H1 (cell line): ENCODE measurements around the gene NEMF. TPM values are rescaled to one million over a fixed set of nuclear protein-coding genes. Genes with fewer than 3 reads are reported as not detected.

Source experiments
- CTCF ChIA-PET: fragments of 300-600 bp; sonication (Branson Sonifier 250); formaldehyde crosslinking; loops from one replicate; lab custom pipeline; 2021; ENCODE audit not compliant: partially characterized antibody; lab: Charles Lee
- POLR2A ChIA-PET: fragments of 300-600 bp; sonication (Branson Sonifier 250); formaldehyde crosslinking; loops from one replicate; lab custom pipeline; 2021; ENCODE audit warnings: inconsistent platforms; ENCODE audit not compliant: partially characterized antibody; lab: Charles Lee
- DNase-seq, 2 experiments: peaks; one replicate each; pipeline versions ENCODE4 v3.0.0 to v3.0.0-alpha.2; 2010 to 2022; ENCODE audit warnings: low spot score in 2 of 2, low read depth in 1 of 2, mixed read lengths in 1 of 2
- FAIRE-seq: peaks from 2 replicates; lab custom pipeline; 2011; peaks lifted over from hg19 to GRCh38; lab: Jason Lieb, UNC
- H2AFZ ChIP-seq: 2 replicates; pipeline ENCODE4 v1.8.1; 2012; ENCODE audit warnings: low read length, inconsistent platforms
- H2AK5ac ChIP-seq: 2 replicates; pipeline ENCODE4 v1.6.1; 2013; ENCODE audit warnings: low read depth, low read length
- H2BK120ac ChIP-seq: replicated peaks from 2 replicates; pipeline ENCODE3; 2013; ENCODE audit warnings: low read depth, low read length, inconsistent platforms
- H2BK12ac ChIP-seq: 2 replicates; pipeline ENCODE4 v1.6.1; 2013; ENCODE audit warnings: low read depth, low read length
- H2BK15ac ChIP-seq: 2 replicates; pipeline ENCODE4 v1.6.1; 2013; ENCODE audit warnings: low read length
- H2BK20ac ChIP-seq: 2 replicates; pipeline ENCODE4 v1.6.1; 2013; ENCODE audit warnings: low read length
- H2BK5ac ChIP-seq: 2 replicates; pipeline ENCODE4 v1.6.1; 2013; ENCODE audit warnings: low read depth, low read length
- H3K14ac ChIP-seq: 2 replicates; pipeline ENCODE4 v1.6.1; 2013; ENCODE audit warnings: inconsistent platforms; ENCODE audit not compliant: insufficient read length
- H3K18ac ChIP-seq: 2 replicates; pipeline ENCODE4 v1.6.1; 2013; ENCODE audit warnings: low read length; ENCODE audit errors: extremely low read depth
- H3K23ac ChIP-seq: 2 replicates; pipeline ENCODE4 v1.6.1; 2013; ENCODE audit warnings: inconsistent platforms; ENCODE audit not compliant: insufficient read length
- H3K23me2 ChIP-seq: 2 replicates; pipeline ENCODE4 v1.6.1; 2013; ENCODE audit warnings: low read depth, low read length
- H3K27ac ChIP-seq: 2 replicates; pipeline ENCODE4 v1.6.1; 2011; ENCODE audit warnings: low read depth, low read length, inconsistent platforms
- H3K27me3 ChIP-seq, 4 experiments: replicated peaks in 1 of 4; 1 replicate in 1 of 4; 2 replicates in 3 of 4; pipeline versions ENCODE4 v1.6.1 to v1.8.1; 2011 to 2013; ENCODE audit warnings: low read length in 3 of 4, mild to moderate bottlenecking in 3 of 4, inconsistent platforms in 2 of 4, mixed read lengths in 2 of 4, moderate library complexity in 1 of 4; ENCODE audit not compliant: control insufficient read depth in 3 of 4, insufficient read depth in 3 of 4; ENCODE audit errors: extremely low read depth in 1 of 4
- H3K36me3 ChIP-seq, 4 experiments: 2 replicates each; pipeline versions ENCODE4 v1.6.1 to v1.8.1; 2011 to 2013; ENCODE audit warnings: mild to moderate bottlenecking in 4 of 4, low read length in 3 of 4, moderate library complexity in 2 of 4, control low read depth in 1 of 4, inconsistent platforms in 1 of 4; ENCODE audit not compliant: insufficient read depth in 4 of 4, control insufficient read depth in 2 of 4
- H3K4ac ChIP-seq: replicated peaks from 2 replicates; pipeline ENCODE3; 2013; ENCODE audit warnings: low read length, low read depth, mixed read lengths, inconsistent platforms; ENCODE audit not compliant: insufficient read length
- H3K4me1 ChIP-seq, 4 experiments: replicated peaks in 1 of 4; 1 replicate in 1 of 4; 2 replicates in 3 of 4; pipeline versions ENCODE4 v1.6.1 to v1.8.1; 2011 to 2013; ENCODE audit warnings: low read length in 3 of 4, inconsistent platforms in 2 of 4, mixed read lengths in 1 of 4; ENCODE audit not compliant: insufficient read depth in 4 of 4, control insufficient read depth in 3 of 4
- H3K4me2 ChIP-seq, 2 experiments: 2 replicates each; pipeline versions ENCODE4 v1.6.1 to v1.8.1; 2011 to 2013; ENCODE audit warnings: low read depth in 2 of 2, low read length in 2 of 2, control low read depth in 1 of 2, inconsistent platforms in 1 of 2, mild to moderate bottlenecking in 1 of 2; ENCODE audit not compliant: insufficient read depth in 1 of 2
- H3K4me3 ChIP-seq, 4 experiments: fragments of 200-600, 300-600 bp in 1 of 4; sonication (generic), shearing (Covaris generic), sonication (Bioruptor Twin) in 1 of 4; 2 replicates each; pipeline versions ENCODE4 v1.5.1 to v1.8.1; 2011 to 2016; ENCODE audit warnings: low read length in 4 of 4, low read depth in 3 of 4, control low read depth in 2 of 4, inconsistent platforms in 2 of 4, mild to moderate bottlenecking in 2 of 4, mixed read lengths in 1 of 4, moderate library complexity in 1 of 4; ENCODE audit not compliant: insufficient read depth in 2 of 4; ENCODE audit errors: extremely low read depth in 1 of 4
- H3K56ac ChIP-seq: replicated peaks from 2 replicates; pipeline ENCODE3; 2013; ENCODE audit warnings: low read depth, mild to moderate bottlenecking, mixed read lengths, low read length, inconsistent platforms; ENCODE audit not compliant: insufficient read length
- H3K79me1 ChIP-seq: 2 replicates; pipeline ENCODE4 v1.6.1; 2013; ENCODE audit warnings: low read depth, low read length, control low read depth
- H3K79me2 ChIP-seq, 2 experiments: 2 replicates each; pipeline versions ENCODE4 v1.6.1 to v1.8.1; 2012 to 2013; ENCODE audit warnings: low read length in 2 of 2, mild to moderate bottlenecking in 2 of 2, inconsistent platforms in 1 of 2; ENCODE audit not compliant: insufficient read depth in 2 of 2, control insufficient read depth in 1 of 2
- H3K9ac ChIP-seq, 4 experiments: replicated peaks in 1 of 4; 1 replicate in 1 of 4; 2 replicates in 3 of 4; pipeline versions ENCODE4 v1.6.1 to v1.8.1; 2011 to 2013; ENCODE audit warnings: low read depth in 3 of 4, low read length in 3 of 4, control low read depth in 2 of 4, mild to moderate bottlenecking in 2 of 4, moderate library complexity in 2 of 4, inconsistent platforms in 1 of 4; ENCODE audit errors: extremely low read depth in 1 of 4
- H3K9me3 ChIP-seq, 2 experiments: 2 replicates each; pipeline versions ENCODE4 v1.6.1 to v1.8.1; 2012 to 2013; ENCODE audit warnings: mild to moderate bottlenecking in 2 of 2, moderate library complexity in 2 of 2, control low read depth in 1 of 2, inconsistent platforms in 1 of 2, low read depth in 1 of 2, low read length in 1 of 2, mixed read lengths in 1 of 2; ENCODE audit not compliant: insufficient read depth in 2 of 2
- H4K20me1 ChIP-seq, 2 experiments: replicated peaks in 1 of 2; 2 replicates each; pipeline versions ENCODE3 to v1.8.1; 2011 to 2013; ENCODE audit warnings: inconsistent platforms in 2 of 2, low read length in 2 of 2, mild to moderate bottlenecking in 1 of 2; ENCODE audit not compliant: insufficient read depth in 2 of 2, control insufficient read depth in 1 of 2
- H4K5ac ChIP-seq: 2 replicates; pipeline ENCODE4 v1.6.1; 2013; ENCODE audit warnings: low read length, low read depth, mixed read lengths, inconsistent platforms; ENCODE audit not compliant: insufficient read length
- H4K8ac ChIP-seq: 2 replicates; pipeline ENCODE4 v1.8.0; 2013; ENCODE audit warnings: mild to moderate bottlenecking, moderate library complexity, low read length, inconsistent platforms; ENCODE audit not compliant: insufficient read depth; ENCODE audit errors: extremely low read depth
- H4K91ac ChIP-seq: replicated peaks from 2 replicates; pipeline ENCODE3; 2013; ENCODE audit warnings: low read length, mixed read lengths, inconsistent platforms; ENCODE audit not compliant: insufficient read length
- GABPA ChIP-seq: IDR thresholded peaks from 2 replicates; pipeline ENCODE4 v1.6.1; 2011; ENCODE audit warnings: mild to moderate bottlenecking, low read length, moderate library complexity, borderline replicate concordance; ENCODE audit not compliant: insufficient read depth
- KDM1A ChIP-seq: fragments of 200-600, 300-600 bp; sonication (generic); IDR thresholded peaks from 2 replicates; pipeline ENCODE4 v1.7.1; 2016; ENCODE audit warnings: mild to moderate bottlenecking, low read length, borderline replicate concordance
- POU5F1 ChIP-seq: IDR thresholded peaks from 2 replicates; pipeline ENCODE4 v1.6.1; 2011; ENCODE audit warnings: low read depth, mild to moderate bottlenecking, low read length, moderate library complexity
- RXRA ChIP-seq: IDR thresholded peaks from 2 replicates; pipeline ENCODE4 v1.6.1; 2011; ENCODE audit warnings: low read depth, mild to moderate bottlenecking, low read length, moderate library complexity; ENCODE audit not compliant: insufficient read depth
- WGBS, 2 experiments: shearing (Covaris generic) in 1 of 2; methylation state at CpG; one replicate each; pipeline versions ENCODE4 v1.1.6 to v1.1.7; 2013 to 2015; ENCODE audit warnings: low lambda C conversion rate in 2 of 2, mixed read lengths in 2 of 2, inconsistent platforms in 1 of 2, low coverage in 1 of 2, missing lambda C conversion rate in 1 of 2; ENCODE audit not compliant: insufficient replicate concordance in 2 of 2, insufficient coverage in 1 of 2, insufficient read length in 1 of 2; ENCODE audit errors: extremely low coverage in 1 of 2, missing lambda C conversion rate in 1 of 2; 5-methylcytosine and 5-hydroxymethylcytosine counted together
- polyA plus RNA-seq, 7 experiments: library from polyadenylated mRNA; depleted of rRNA in 3 of 7; stranded (reverse) in 5 of 7; unstranded in 2 of 7; fragments of >200 nt in 5 of 7; fragments of 200-250 nt in 2 of 7; gene quantifications; 1 replicate in 5 of 7; 2 replicates in 1 of 7; 4 replicates in 1 of 7; pipeline versions ENCODE4 v1.2.1 to v1.2.3, GENCODE V29; 2011 to 2013; ENCODE audit warnings: missing spikeins in 2 of 7, mixed read lengths in 2 of 7
- total RNA-seq: library from RNA; stranded (reverse); fragmentation: NEBNext Ultra II Directional; extraction: Animal tissue kit (Norgen Biotek cat#: 25700); gene quantifications from 2 replicates; pipeline ENCODE4 v1.2.1, GENCODE V29; 2021

The NEMF gene
- total and polyA plus RNA-seq, 2 of the 8 experiments (the other 6 are each of a cell fraction or from before 2014, with no cell fraction given) = 8.3 to 45.5 TPM

DNA sequence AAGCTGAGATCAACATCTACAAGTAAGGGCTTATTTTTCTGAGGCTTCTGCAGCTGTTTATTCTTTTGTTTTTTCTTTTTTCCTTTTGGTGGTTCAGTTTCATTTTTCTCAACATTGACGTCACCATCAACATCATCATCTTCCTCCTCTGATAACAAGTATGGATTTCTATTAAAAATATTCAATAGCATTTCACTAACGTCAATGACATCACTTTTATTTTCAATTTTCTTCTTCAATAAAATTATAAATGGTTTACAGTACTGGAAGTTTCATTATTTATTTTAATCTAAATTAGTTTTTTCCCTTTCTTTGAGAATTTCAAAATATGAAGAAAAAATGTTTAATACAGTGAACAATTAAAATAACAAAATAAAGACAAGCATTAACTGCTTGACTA is 23.9 kb downstream of the NEMF start:
- TF ChIP-seq KDM1A = no peak
- TF ChIP-seq RXRA = no peak
- TF ChIP-seq POU5F1 = no peak
- no peak for TF ChIP-seq GABPA
- H3K4me2 ChIP-seq = no peak overlapping the region
- 91% methylated on average over 2 of the region's 2 CpGs; no CpG with 5 or more reads in 1 of the 2 experiments for WGBS, 2 experiments
- H2BK20ac ChIP-seq = no peak overlapping the region
- FAIRE-seq = no peak
- H2BK12ac ChIP-seq = no peak overlapping the region
- H3K4ac ChIP-seq = no peak overlapping the region
- no peak overlapping the region for H3K18ac ChIP-seq
- CTCF ChIA-PET = interaction anchor here (0.9 to 1.3 kb wide), 5 partner anchors 14 to 41 kb away, joined by 3 to 5 read pairs (median 3); partner anchors contain the start of gene NEMF
- DNase-seq = no peak
- no peak overlapping the region for H4K5ac ChIP-seq
- peaks cover 22 to 88% (median 60%) of the 10 kb centered on the region in 4 experiments for H3K36me3 ChIP-seq
- no peak overlapping the region for H2BK5ac ChIP-seq
- no peaks in the 10 kb centered on the region for H4K20me1 ChIP-seq
- H3K4me3 ChIP-seq = no peak overlapping the region
- H3K14ac ChIP-seq = no peak overlapping the region
- H3K27me3 ChIP-seq = no peaks in the 10 kb centered on the region
- no peak overlapping the region for H2BK120ac ChIP-seq
- H3K4me1 ChIP-seq = no peaks in the 10 kb centered on the region
- H4K91ac ChIP-seq = no peak overlapping the region
- H2BK15ac ChIP-seq = no peak overlapping the region
- no peaks in the 10 kb centered on the region for H3K79me1 ChIP-seq
- H2AK5ac ChIP-seq = no peak overlapping the region
- H3K9ac ChIP-seq = no peak overlapping the region
- H3K9me3 ChIP-seq = no peaks in the 10 kb centered on the region
- H3K23ac ChIP-seq = no peak overlapping the region
- no peak overlapping the region for H2AFZ ChIP-seq
- H3K23me2 ChIP-seq = no peaks in the 10 kb centered on the region
- H3K27ac ChIP-seq = no peak overlapping the region
- H3K56ac ChIP-seq = no peak overlapping the region
- POLR2A ChIA-PET = interaction anchor here (1.1 kb wide), 1 partner anchor 194 kb away, joined by 3 read pairs; the partner anchor contains the start of gene DNAAF2
- H4K8ac ChIP-seq = no peak overlapping the region
- no peaks in the 10 kb centered on the region for H3K79me2 ChIP-seq
